ENCODE measurements around the gene KCTD2.

The KCTD2 gene

DNA sequence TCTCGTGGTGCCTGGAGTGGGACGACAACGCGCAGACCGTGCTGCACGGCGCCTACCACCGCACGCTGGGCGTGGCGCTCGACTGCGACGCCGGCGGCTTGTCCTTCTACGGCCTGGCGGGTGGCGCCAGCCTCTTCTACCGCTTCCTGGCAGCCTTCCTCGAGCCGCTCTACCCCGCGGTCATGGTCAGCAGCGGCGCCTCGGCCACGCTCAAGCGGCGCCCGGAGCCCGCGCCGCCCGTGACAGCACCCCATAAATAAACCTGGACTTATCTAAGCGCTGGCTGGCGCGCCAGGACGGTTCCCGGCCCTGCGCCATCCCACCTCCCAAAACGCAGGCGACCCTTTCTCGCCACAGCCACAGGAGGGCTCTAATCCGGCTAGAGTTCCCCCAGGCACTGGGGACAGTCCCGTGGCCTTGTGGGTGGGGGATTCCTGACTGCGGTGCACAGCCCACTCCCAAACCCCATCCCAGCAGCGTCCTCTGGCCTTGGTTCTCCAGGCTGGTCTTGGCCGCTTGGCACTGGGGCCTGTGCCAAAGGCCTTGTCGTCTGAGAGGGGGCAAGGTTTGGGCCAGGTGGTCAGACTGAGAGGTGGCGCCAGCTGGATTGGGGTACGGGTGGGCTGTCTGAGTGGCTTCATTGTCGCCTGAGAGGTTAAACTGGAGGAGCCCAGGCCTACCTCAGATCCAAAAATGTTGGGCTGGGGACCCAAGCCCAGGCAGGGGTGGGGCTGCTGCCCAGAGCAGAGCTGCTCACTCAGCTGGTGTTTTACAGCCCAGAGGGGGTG lies 30.7 kb downstream of the KCTD2 start:
- peak; percentile 38 to 44 for DNase-seq (ENCODE audit: low read depth in 2 of 2)

GRCh38 chr17:75078284-75079022 lies 31.4 kb downstream of the KCTD2 start:
- no peak for DNase-seq (ENCODE audit: low read depth in 2 of 2)

DNA sequence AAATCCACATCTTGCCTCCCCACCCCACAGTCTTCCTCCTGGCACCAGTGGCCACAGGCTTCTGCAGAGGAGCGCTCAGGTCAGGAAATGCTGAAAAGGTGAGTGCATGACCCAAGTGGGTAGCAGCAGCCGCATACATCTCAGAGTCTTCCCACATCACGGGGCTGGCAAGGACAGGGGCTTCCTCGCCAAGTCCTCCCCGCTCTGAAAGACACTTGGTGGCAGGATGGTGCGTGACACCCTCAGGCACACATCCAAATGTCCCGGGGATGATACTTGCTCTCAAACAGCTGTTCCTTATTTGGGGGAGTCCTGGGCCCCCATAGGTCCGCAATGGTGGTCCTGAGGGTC lies 32.0 kb downstream of the KCTD2 start:
- no peak for DNase-seq (ENCODE audit: low read depth in 2 of 2)

DNA sequence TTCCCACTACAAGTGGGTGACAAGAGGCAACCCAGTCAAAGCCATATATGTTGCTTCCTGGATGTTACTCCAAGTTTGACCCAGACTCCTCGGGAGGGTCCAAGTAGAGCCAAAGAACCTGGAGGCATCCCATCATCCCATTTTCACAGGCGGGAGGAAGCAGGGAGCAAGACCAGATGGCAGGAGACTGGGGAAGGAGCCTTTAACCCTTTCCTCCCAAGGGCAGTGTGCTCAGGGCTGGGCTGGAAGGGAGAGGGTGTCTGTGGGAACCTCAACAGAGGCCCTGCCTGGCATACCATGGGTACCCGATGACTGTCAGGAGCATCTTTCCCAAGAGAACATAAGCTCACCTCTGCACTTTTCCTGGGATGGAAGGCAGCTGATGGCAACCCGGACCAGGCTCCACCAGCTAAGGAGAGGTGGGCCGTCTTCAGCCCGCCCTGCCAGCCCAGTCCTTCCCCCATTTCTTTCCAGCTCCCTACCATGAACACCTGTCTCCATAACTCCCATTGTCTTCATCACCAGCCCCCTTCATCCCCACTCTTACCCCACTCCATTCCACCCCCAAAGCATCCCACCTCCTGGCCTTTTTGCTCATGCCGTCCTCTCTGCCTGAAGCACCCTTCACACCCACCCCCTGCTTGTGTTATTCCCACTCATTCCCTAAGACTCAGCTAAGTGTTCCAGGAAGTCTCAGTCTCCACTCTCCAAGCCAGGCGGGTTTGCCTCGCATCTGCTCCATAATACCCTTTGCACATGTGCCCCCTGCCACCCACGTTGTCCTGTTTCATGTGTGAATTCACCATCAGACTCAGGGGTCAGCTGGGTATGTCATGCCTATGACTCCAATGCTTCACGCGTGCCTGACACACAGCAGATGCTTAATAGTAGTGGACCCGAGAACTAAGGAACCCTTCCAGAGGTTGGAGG lies 34.9 kb downstream of the KCTD2 start:
- no peak for DNase-seq (ENCODE audit: low read depth in 2 of 2)

DNA sequence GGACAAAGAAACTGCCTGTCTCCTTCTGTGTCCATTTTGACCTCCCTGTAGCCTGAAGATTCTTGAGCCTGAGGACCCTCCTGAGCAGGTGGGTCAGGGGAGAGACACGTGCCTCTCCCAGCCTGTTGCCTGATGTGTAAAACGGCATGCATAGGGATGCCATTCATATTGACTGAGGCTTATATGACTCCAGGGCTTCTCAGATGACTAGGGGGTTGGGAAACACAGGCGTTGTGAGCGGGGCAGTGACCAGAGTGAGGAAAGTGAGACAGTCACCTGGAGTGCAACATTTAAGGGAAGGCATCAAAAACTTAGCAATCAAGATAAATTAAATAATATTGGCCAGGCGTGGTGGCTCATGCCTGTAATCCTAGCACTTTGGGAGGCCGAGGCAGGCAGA lies 35.7 kb downstream of the KCTD2 start:
- DNase-seq (ENCODE audit: low read depth in 2 of 2) = no peak

DNA sequence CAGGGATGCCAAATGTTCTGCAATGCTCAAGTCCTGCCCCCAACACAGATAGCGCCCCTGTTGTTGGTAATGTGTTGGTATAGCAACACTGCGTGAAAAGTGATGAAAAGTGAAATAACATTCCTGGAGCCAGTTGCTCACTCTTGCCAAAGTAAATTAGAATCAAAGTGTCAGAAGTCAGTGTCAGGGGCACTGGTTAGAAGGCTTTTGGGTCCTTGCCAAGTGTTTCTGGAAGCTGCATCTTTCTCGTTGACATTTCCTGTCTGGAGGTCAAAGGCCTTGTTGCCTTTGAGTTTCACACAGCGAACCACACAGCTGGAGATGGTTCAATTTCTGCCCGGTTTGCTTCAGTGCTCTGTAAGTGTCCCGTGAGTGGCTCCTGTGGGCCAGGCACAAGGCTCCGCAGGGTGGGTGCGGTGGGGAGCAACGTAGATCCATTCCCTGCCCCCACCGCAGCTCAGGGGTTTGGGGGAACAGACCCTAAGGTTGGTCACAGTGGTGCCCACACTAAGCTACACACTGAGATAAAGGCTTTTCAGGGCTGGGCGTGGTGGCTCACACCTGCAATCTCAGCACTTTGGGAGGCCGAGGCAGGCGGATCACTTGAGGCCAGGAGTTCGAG lies 37.1 kb downstream of the KCTD2 start:
- DNase-seq (ENCODE audit: low read depth in 2 of 2) = no peak

DNA sequence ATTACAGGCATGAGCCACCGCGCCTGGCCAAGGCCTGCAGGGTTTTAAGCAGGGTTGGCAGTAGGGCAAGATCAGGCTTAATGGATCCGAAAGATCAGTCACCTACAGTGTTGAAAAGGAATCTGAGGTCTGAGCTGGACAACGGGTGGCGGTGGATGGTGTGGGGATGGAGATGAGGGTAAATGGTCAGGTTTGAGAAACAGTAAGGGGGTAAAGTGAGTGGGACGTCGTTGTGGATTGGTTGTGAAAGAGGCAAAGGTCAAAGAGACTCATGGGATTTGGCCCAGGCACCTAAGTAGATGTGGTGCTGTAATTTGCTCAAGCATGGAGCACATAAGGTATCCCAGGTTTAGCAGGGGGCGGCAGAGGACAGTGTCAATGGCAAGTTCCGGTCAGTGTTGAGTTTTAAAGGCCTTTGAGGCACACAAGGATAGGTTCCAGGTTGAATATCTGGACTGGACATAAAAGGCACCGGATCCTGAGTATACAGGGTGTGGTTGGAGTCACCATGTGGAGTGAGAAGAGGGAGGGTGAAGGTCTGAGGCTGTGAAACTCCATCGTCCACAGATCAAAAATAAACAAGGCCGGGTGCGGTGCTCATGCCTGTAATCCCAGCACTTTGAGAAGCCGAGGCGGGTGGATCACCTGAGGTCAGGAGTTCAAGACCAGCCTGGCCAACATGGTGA lies 39.6 kb downstream of the KCTD2 start:
- no peak for DNase-seq (ENCODE audit: low read depth in 2 of 2)

DNA sequence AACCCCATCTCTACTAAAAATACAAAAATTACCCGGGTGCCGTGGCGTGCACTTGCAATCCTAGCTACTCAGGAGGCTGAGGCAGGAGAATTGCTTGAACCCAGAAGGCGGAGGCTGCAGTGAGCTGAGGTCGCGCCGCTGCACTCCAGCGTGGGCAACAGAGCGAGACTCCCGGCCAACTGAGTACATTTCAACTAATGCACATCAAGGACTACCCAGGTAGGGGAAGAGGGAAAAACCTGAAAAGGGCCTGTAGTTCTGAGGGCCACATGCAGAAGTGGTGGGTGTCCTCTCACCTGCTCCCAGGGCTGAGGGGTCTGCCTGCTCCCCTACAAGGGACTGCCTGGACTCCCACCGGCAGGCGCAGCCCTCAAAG lies 40.1 kb downstream of the KCTD2 start:
- DNase-seq (ENCODE audit: low read depth in 2 of 2) = no peak

- peak in 1 of 2 donors; percentile 37 for DNase-seq (ENCODE audit: low read depth in 2 of 2)
Measured at GRCh38 chr17:75087558-75088453, 40.8 kb downstream of the KCTD2 start, which contains the start of gene SLC16A5. TSS of gene SLC16A5 (plus strand) at chr17:75087954. CDS start at chr17:75093637, 5,683 bp downstream.

- no peak for DNase-seq (ENCODE audit: low read depth in 2 of 2)
Measured at GRCh38 chr17:75088465-75089417, 41.7 kb downstream of the KCTD2 start.

- DNase-seq (ENCODE audit: low read depth in 2 of 2) = no peak
Measured at GRCh38 chr17:75090871-75091854, 44.1 kb downstream of the KCTD2 start.

DNA sequence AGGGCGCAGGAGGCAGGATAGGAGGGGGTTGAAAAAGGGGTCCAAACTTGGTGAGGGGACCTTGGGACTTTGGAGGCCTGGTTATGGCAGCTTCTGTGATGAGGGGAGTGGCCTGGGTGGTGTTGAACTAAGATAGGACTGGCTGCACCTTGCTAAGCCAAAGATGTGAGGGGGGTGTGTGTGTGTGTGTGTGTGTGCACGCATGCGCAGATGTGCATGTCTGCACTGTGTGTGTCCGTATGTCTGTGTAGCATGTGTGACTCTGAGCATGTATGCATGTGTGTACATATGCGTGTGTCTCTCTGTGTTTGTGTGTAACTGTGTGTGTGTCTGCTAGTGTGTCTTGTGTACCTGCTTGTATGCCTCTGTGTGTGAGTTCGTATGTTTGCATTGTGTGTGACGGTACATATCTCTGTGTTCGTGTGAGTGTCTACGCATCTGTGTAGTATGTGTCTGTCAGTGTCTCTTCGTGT lies 44.9 kb downstream of the KCTD2 start:
- no peak for DNase-seq (ENCODE audit: low read depth in 2 of 2)

DNA sequence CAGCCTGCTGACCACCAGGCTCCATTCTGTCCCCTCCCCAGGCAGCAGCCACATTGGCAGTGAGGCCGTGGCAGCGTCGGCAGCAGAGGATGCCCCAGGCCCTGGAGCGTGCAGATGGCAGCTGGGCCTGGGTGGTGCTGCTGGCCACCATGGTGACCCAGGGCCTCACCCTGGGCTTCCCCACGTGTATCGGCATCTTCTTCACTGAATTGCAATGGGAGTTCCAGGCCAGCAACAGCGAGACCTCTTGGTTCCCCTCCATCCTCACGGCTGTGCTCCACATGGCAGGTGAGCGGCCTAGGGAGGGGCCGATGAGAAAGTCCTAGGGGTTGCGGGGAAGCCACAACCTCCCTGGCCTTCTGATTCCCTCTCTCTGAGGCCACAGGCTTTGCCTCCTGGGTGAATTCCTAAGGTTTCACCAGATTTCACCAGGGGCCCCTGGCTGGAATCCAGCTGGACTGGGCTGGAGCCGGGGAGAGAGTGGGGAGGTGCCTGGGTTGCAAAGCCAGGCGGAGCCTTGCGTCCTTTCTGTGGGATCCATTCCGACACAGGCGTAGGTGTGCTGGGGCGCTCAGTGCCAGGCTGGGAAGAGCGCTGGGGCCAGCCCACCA lies 46.6 kb downstream of the KCTD2 start:
- no peak for DNase-seq (ENCODE audit: low read depth in 2 of 2)

DNA sequence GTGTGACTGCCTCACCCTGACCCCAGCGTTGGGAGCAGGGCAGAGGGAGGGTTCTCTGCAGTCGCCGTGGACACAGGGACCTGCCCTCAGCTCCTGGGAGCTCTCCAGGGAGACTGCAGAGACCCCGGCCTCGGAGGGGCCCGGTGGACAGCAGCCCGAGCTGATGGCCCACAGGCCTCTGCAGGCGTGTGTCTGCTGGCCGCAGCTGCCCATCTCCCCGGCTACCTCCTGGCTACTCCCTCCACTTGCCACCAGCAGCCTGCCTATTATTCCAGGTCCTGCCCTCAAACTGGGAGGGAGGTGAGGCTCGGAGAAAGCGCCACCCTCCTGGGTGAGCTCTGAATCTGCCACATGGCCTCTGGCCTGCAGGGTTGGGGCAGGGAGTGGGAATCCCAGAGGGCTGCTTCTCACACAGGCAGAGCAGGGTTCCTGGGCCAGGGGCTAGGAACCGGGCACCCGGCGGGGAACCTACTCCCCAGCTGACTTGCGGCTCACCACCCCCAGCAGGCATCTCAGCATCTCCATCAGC lies 47.9 kb downstream of the KCTD2 start:
- DNase-seq (ENCODE audit: low read depth in 2 of 2) = no peak

- DNase-seq (ENCODE audit: low read depth in 2 of 2) = no peak
Measured at GRCh38 chr17:75096082-75096625, 49.1 kb downstream of the KCTD2 start.

- no peak for DNase-seq (ENCODE audit: low read depth in 2 of 2)
Measured at GRCh38 chr17:75097865-75098264, 50.8 kb downstream of the KCTD2 start.

GRCh38 chr17:75098861-75099260 lies 51.8 kb downstream of the KCTD2 start:
- no peak for DNase-seq (ENCODE audit: low read depth in 2 of 2)

All from stimulated activated CD4-positive, alpha-beta T cell treated with anti-CD3 and anti-CD28 coated beads, Interleukin-4, amount 100 ng/mL, for 48 hours (primary cell).